Nephron progenitor cell (in vitro differentiated cells): ENCODE measurements around the gene KIF25.

Source experiments
- DNase-seq: peaks from one replicate; pipeline ENCODE4 v3.0.0; 2021
- H3K27ac Mint-ChIP-seq: 2 replicates; pipeline ENCODE4 v1.8.0; 2021; ENCODE audit warnings: mild to moderate bottlenecking, moderate library complexity, mixed read lengths
- H3K27me3 Mint-ChIP-seq: 2 replicates; pipeline ENCODE4 v1.8.0; 2021; ENCODE audit warnings: mild to moderate bottlenecking, low read depth, mixed read lengths; ENCODE audit not compliant: poor library complexity
- H3K36me3 Mint-ChIP-seq: 2 replicates; pipeline ENCODE4 v1.8.0; 2021; ENCODE audit warnings: low read depth, mixed read lengths
- H3K4me1 Mint-ChIP-seq: 2 replicates; pipeline ENCODE4 v1.8.0; 2021; ENCODE audit warnings: mixed read lengths
- H3K4me3 Mint-ChIP-seq: 2 replicates; pipeline ENCODE4 v1.8.0; 2021; ENCODE audit warnings: mild to moderate bottlenecking, moderate library complexity, mixed read lengths
- H3K9me3 Mint-ChIP-seq: 2 replicates; pipeline ENCODE4 v1.8.0; 2021; ENCODE audit warnings: mild to moderate bottlenecking, moderate library complexity, mixed read lengths
- TF ChIP-seq, protein P1 (sequence below): fragments of 200-600 bp; sonication (generic); IDR thresholded peaks from 2 replicates; pipeline ENCODE4 v1.5.0; 2021; ENCODE audit warnings: antibody characterized with exemption

The KIF25 gene

DNA sequence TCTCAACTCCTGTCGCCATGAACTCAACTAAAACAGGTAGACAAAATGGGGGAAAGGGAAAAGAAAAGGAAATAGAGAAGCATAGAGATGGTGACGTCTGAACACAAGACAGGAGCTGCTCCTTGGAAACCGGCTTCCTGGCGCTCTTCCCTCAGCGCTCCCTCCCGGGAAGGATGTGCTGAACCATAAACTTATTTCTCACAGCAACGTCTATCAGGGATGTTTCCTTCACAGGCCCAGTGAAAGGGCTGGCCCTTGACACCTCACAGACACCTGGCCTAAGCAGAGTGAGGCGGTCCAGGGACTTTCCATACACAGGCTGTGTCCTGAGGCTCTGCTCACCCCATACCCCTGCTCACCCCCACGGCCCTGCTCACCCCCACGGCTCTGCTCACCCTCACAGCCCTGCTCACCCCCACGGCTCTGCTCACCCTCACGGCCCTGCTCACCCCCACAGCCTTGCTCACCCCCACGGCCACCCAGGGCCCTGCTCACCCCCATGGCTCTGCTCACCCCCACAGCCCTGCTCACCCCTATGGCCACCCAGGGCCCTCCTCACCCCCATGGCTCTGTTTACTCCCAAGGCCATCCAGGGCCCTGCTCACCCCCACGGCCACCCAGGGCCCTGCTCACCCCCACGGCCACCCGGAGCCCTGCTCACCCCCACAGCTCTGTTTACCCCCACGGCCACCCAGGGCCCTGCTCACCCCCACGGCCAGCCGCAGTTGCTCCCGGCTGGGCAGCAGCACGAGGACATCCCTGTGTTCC, 80.9 kb downstream of the KIF25 start:
- Mint-ChIP-seq H3K27me3 (peaks cover 6% of the 10 kb centered on the region), H3K4me1 (peaks cover 36% of the 10 kb centered on the region), H3K9me3 (no peaks in the 10 kb centered on the region), H3K4me3 (no peak overlapping the region), H3K36me3 (no peaks in the 10 kb centered on the region), H3K27ac (no peak overlapping the region)
- no peak for DNase-seq
- TF ChIP-seq, protein P1, sequence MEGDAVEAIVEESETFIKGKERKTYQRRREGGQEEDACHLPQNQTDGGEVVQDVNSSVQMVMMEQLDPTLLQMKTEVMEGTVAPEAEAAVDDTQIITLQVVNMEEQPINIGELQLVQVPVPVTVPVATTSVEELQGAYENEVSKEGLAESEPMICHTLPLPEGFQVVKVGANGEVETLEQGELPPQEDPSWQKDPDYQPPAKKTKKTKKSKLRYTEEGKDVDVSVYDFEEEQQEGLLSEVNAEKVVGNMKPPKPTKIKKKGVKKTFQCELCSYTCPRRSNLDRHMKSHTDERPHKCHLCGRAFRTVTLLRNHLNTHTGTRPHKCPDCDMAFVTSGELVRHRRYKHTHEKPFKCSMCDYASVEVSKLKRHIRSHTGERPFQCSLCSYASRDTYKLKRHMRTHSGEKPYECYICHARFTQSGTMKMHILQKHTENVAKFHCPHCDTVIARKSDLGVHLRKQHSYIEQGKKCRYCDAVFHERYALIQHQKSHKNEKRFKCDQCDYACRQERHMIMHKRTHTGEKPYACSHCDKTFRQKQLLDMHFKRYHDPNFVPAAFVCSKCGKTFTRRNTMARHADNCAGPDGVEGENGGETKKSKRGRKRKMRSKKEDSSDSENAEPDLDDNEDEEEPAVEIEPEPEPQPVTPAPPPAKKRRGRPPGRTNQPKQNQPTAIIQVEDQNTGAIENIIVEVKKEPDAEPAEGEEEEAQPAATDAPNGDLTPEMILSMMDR = no peak

DNA sequence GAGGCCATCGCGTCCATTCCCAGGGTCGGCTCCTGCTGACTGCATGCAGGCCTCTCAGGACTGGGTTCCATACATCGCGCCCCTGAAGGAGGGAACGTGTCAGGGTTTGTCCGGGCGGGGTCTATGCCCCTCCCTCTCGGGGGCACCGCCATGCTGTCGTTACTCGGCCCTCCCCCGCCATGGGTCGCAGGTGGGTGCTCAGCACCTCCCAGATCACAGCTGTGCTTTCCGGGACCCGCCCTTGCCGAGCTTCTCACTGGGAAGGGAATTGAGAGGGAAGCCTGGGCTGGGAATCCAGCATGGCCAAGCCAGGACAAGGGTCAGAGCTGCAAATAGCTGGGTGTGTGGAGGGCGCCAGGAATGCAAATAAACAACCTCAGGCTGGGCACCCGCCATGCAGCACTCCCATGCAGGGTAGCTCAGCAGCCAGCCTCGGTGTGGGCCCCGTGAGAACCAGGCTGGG, 81.5 kb downstream of the KIF25 start, which contains the start of gene FRMD1:
Gene FRMD1 (minus strand): TSS at position 270 of the 463 bp plus-strand sequence. CDS start 118 bp downstream, at position 152.
- Mint-ChIP-seq H3K4me3 (no peak within 1 kb of the TSS), H3K36me3 (no peaks in the 10 kb centered on the region), H3K27me3 (peaks cover 8% of the 10 kb centered on the region), H3K4me1 (peaks cover 42% of the 10 kb centered on the region), H3K9me3 (no peaks in the 10 kb centered on the region), H3K27ac (no peak within 1 kb of the TSS)
- DNase-seq = no peak
- TF ChIP-seq, protein P1 = no peak

DNA sequence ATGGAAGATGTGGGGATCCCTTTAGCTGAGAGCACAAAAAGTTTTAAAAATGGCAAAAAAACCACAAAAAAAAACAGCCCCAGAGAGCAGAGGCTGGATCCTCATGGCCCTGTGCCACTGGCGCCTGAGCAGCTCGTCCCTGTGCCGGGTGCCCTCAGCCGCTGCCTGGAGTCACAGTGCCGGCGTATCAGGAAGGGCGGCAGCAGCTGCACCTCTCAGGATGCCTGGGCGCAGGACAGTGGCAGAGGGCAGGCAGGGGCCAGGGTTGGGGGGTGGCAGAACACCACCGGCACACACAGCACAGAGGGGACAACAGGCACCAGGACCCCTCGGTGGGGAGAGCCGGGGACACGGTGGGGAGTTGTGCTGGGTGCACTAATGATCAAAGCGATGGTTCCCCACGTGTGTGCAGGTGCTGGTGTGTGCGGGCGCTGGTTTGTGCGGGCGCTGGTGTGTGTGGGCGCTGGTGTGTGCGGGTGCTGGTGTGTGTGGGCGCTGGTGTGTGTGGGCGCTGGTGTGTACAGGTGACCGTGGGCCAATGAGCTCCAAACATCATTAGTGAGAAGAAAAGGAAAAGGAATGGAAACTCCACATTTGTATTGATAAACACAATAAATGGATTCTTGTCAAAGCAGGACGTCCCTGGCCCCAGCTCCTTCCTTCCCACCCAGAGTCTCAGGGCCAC, 83.1 kb downstream of the KIF25 start:
- Mint-ChIP-seq H3K9me3 (no peaks in the 10 kb centered on the region), H3K27me3 (peaks cover 10% of the 10 kb centered on the region), H3K36me3 (no peaks in the 10 kb centered on the region), H3K27ac (no peak overlapping the region), H3K4me1 (peaks cover 47% of the 10 kb centered on the region), H3K4me3 (no peak overlapping the region)
- TF ChIP-seq, protein P1 = no peak
- no peak for DNase-seq

DNA sequence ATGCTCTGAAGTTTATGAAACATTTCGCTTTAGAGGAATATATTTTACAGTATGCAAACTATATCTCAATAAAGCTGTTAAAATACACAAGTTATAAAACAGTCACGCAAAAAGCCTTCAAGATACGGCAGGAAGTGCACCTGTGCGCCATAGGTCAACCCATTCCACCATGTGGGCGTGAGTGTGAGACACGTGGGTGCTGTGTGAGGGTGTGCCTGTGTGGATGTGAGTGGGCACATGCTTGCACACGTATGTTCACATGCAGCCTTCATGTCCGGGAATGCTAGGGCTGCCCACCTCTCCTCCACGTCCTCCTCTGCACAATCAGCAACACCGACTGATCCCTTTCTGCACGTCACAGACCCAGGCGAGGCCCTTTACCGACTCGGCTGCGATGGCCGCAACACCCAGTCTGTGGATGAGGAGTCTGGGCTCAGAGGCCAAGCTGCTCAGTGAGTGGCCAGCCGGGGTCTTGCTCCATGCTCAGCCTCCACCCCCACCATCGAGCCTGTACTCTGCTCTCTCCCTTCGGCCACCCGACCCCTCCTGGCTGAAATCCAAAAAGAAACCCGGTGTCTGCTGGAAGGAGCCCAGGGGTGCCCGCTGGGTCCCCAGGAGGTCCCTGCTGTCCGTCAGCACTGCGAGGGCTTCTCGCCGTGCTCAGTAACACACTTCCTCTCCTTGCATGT, 84.5 kb downstream of the KIF25 start:
- Mint-ChIP-seq H3K9me3 (no peaks in the 10 kb centered on the region), H3K27me3 (peaks cover 4% of the 10 kb centered on the region), H3K4me3 (no peak overlapping the region), H3K36me3 (no peaks in the 10 kb centered on the region), H3K27ac (no peak overlapping the region), H3K4me1 (peaks cover 52% of the 10 kb centered on the region)
- TF ChIP-seq, protein P1 = no peak
- no peak for DNase-seq

DNA sequence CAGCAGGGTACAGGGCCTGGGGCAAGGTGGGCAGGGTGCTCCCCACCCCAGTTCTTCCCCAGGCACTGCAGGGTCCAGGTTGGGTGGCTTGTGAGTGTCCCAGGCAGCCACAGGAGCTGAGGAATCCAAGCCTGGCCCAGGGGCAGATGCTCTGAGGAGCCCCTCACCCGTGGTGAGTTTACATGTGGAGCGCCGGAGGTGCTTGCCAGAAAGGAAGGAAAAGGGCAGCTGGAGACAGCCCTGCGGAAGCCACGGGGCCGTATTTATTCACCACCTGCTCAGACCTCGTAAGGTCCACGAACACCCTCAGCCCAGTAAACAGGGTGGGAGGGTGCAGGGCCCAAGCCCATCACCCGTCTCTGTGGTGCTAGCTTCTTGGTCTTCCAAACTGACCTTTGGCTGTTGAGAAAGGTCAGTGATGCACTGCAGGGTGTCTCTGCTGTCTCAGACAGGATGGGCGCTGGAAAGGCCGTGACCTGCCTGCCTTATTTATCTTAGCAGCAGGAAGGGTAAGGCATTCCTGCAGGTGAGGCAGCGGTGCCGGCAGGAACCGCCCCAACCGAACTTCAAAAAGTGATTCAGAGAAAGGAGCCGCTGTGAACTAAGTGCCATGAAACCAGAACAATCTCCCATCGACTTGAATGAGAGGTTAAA, 85.5 kb downstream of the KIF25 start:
- no peak for DNase-seq
- Mint-ChIP-seq H3K4me3 (no peak overlapping the region), H3K4me1 (peaks cover 56% of the 10 kb centered on the region), H3K27ac (peak overlapping the region; percentile 83), H3K9me3 (no peaks in the 10 kb centered on the region), H3K27me3 (peaks cover 7% of the 10 kb centered on the region), H3K36me3 (no peaks in the 10 kb centered on the region)
- TF ChIP-seq, protein P1 = no peak
